Panc1 (cell line): ENCODE results near the gene SND1.

Source experiments
- POLR2AphosphoS5 ChIP-seq: IDR thresholded peaks from 2 replicates; pipeline ENCODE4 v1.6.1; 2012; ENCODE audit warnings: mild to moderate bottlenecking, low read depth, low read length, moderate library complexity
- TF ChIP-seq, protein P1 (sequence below): fragments of 450-650 bp; IDR thresholded peaks from 2 replicates; pipeline ENCODE4 v1.5.1; 2017; ENCODE audit warnings: mild to moderate bottlenecking
- TF ChIP-seq, protein P2 (sequence below), 2 experiments: IDR thresholded peaks; 2 replicates each; pipeline ENCODE4 v1.6.1; 2011 to 2012; ENCODE audit warnings: low read depth in 2 of 2, control low read depth in 1 of 2, low read length in 1 of 2, mild to moderate bottlenecking in 1 of 2, moderate library complexity in 1 of 2; ENCODE audit not compliant: insufficient read depth in 1 of 2

DNA sequence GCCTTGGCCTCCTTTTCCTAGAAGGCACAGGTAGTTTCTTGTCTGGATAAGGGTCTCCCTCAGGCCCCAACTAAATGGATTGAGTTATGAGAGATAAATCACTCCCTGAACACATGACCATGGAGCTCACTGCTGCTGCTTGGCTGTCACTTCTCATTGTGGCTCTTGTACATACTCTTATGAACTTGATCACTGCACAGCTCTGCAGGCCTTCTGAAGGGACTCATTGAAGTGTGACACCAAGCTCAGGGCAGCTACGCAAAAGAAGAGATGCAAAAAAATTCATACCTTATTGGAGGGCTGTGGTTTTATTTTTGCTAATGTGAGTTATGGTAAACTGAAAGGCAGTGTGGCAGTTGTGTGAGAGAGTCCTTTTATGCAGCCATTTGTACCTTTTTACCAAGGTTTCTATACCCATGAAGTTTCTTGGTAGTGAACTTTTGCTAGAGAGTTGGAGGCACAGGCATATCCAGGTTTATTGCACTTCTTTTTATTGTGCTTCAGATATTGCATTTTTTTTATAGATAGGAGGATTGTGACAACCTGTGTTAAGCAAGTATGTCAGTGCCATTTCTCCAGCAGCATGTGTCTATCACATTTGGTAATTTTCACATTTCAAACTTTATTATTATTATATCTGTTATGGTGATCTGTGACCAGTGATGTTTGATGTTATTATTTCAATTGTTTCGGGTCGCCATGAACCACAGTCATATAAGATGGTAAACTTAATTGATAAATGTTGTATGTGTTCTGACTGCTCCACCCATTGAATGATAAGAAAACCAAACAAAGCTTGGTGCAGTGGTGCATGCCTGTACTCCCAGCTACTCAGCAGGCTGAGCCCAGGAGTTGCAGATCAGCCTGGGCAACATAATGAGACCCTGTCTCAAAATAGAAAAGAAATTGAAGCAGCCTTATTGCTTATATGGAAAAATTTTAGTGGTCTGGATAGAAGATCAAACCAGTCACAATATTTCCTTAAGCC lies 278.6 kb downstream of the SND1 start:
- TF ChIP-seq, protein P1, sequence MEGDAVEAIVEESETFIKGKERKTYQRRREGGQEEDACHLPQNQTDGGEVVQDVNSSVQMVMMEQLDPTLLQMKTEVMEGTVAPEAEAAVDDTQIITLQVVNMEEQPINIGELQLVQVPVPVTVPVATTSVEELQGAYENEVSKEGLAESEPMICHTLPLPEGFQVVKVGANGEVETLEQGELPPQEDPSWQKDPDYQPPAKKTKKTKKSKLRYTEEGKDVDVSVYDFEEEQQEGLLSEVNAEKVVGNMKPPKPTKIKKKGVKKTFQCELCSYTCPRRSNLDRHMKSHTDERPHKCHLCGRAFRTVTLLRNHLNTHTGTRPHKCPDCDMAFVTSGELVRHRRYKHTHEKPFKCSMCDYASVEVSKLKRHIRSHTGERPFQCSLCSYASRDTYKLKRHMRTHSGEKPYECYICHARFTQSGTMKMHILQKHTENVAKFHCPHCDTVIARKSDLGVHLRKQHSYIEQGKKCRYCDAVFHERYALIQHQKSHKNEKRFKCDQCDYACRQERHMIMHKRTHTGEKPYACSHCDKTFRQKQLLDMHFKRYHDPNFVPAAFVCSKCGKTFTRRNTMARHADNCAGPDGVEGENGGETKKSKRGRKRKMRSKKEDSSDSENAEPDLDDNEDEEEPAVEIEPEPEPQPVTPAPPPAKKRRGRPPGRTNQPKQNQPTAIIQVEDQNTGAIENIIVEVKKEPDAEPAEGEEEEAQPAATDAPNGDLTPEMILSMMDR, result no peak
- TF ChIP-seq, protein P2, sequence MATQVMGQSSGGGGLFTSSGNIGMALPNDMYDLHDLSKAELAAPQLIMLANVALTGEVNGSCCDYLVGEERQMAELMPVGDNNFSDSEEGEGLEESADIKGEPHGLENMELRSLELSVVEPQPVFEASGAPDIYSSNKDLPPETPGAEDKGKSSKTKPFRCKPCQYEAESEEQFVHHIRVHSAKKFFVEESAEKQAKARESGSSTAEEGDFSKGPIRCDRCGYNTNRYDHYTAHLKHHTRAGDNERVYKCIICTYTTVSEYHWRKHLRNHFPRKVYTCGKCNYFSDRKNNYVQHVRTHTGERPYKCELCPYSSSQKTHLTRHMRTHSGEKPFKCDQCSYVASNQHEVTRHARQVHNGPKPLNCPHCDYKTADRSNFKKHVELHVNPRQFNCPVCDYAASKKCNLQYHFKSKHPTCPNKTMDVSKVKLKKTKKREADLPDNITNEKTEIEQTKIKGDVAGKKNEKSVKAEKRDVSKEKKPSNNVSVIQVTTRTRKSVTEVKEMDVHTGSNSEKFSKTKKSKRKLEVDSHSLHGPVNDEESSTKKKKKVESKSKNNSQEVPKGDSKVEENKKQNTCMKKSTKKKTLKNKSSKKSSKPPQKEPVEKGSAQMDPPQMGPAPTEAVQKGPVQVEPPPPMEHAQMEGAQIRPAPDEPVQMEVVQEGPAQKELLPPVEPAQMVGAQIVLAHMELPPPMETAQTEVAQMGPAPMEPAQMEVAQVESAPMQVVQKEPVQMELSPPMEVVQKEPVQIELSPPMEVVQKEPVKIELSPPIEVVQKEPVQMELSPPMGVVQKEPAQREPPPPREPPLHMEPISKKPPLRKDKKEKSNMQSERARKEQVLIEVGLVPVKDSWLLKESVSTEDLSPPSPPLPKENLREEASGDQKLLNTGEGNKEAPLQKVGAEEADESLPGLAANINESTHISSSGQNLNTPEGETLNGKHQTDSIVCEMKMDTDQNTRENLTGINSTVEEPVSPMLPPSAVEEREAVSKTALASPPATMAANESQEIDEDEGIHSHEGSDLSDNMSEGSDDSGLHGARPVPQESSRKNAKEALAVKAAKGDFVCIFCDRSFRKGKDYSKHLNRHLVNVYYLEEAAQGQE (IDR thresholded peaks at IDR 0.05; ENCODE audit: insufficient read depth in 1 of 2, low read depth in 2 of 2, low read length in 1 of 2), result no peak
- no peak for TF ChIP-seq POLR2AphosphoS5
